ENCODE results near the gene B3GAT1. TPM values are rescaled to one million over a fixed set of nuclear protein-coding genes. Genes with fewer than 3 reads are reported as not detected.

B3GAT1 gene
- total RNA-seq, 2 experiments from 2014 or later = 0.11 to 0.21 TPM

DNA sequence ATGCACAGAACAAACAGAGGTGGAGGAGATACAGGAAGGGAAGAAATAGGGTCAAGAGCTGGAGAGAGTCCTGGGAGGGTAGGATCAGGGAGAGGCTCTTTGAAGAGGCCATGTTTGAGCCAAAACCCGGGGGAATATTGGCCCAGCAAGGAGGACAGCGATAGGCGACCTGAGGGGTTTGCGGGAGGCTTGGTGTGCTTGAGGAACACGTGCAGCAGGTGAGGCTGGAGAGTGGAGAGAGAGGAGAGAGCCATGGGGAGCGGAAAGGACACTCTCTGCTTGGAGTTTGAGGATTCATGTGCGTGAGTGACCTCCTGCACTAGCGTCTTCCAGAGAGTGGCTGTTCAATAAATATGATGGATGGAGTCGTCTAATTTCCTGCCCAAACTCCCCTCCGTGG, 4.7 kb upstream of the B3GAT1 start:
- Mint-ChIP-seq H3K27ac (no peak overlapping the region), H3K27me3 (peaks cover 29% of the 10 kb centered on the region), H3K36me3 (ENCODE audit: low read depth) (no peaks in the 10 kb centered on the region), H3K4me3 (no peak overlapping the region), H3K9me3 (ENCODE audit: low read depth) (no peaks in the 10 kb centered on the region), H3K4me1 (no peaks in the 10 kb centered on the region)
- CTCF ChIA-PET = no interaction called here
- DNase-seq = no peak
- intact Hi-C loops (cut with DNase I, micrococcal nuclease) = no loop called here
- POLR2A ChIA-PET = no interaction called here
- no peak for ATAC-seq

GRCh38 chr11:134414766-134415765, 3.0 kb upstream of the B3GAT1 start:
- ATAC-seq (no peak), DNase-seq (no peak)
- Mint-ChIP-seq H3K36me3 (ENCODE audit: low read depth) (no peaks in the 10 kb centered on the region), H3K4me1 (peaks cover 4% of the 10 kb centered on the region), H3K9me3 (ENCODE audit: low read depth) (no peaks in the 10 kb centered on the region), H3K4me3 (no peak overlapping the region), H3K27ac (no peak overlapping the region), H3K27me3 (peaks cover 40% of the 10 kb centered on the region)
- intact Hi-C loops (cut with DNase I, micrococcal nuclease) = no loop called here
- ChIA-PET POLR2A (no interaction called here), CTCF (interaction anchor here (1.0 kb wide), 1 partner anchor 60 kb away, joined by 3 read pairs; no protein-coding TSS in a partner anchor)

DNA sequence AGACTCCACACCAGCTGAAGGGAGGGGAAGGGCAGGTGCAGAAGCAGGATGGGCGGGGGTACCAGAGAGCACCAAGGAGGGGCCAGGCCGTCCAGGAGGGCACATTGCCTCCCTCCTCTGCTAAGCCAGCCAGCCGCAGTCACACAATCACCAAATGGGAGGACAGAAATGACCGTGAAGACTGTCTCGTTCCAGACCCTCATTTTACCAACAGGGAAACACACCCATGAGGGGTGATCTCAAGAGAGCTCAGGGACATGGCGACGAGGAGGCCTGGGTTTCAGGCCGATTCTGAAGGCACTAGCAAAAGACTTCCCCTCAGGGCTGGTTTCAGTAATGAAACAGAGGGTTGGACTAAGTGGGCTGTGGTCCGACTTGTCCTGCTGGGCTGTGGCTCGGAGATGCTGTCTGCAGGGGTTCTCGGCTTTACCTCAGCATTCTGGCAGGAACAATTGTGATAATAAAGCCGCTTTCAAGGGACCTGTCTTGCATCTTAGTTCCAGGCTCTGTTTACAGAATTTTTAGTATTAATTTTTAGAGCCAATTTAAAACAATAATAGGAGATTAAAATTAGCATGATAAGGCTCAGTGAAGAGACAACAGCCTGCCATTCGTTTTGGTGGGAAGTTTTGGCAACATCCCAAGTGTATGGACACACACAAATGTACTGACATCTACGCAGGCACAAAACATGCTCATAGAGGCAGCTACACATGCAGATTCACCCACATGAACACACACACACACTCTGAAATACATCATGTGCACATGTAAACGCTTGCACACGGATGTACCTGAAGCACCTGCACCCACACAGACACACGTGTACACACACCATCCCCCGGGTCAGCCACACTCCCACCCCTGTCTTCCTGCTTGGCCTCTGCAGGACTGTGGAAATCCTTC, 2.0 kb upstream of the B3GAT1 start:
- H3K36me3 Mint-ChIP-seq (ENCODE audit: low read depth) = no peaks in the 10 kb centered on the region
- ATAC-seq = no peak
- DNase-seq = no peak
- no peak overlapping the region for H3K27ac Mint-ChIP-seq
- POLR2A ChIA-PET = no interaction called here
- no peak overlapping the region for H3K4me3 Mint-ChIP-seq
- H3K9me3 Mint-ChIP-seq (ENCODE audit: low read depth) = no peaks in the 10 kb centered on the region
- H3K4me1 Mint-ChIP-seq = peaks cover 4% of the 10 kb centered on the region
- intact Hi-C loops (cut with DNase I, micrococcal nuclease) = no loop called here
- CTCF ChIA-PET = no interaction called here
- peaks cover 46% of the 10 kb centered on the region for H3K27me3 Mint-ChIP-seq

- H3K4me3 Mint-ChIP-seq = peak overlapping the region; percentile 43
- no peak overlapping the region for H3K27ac Mint-ChIP-seq
- intact Hi-C loops (cut with DNase I, micrococcal nuclease) = no loop called here
- ChIA-PET POLR2A (interaction anchor here (0.6 kb wide), 1 partner anchor 266 kb away, joined by 3 read pairs; no protein-coding TSS in a partner anchor), CTCF (no interaction called here)
- H3K36me3 Mint-ChIP-seq (ENCODE audit: low read depth) = no peaks in the 10 kb centered on the region
- DNase-seq (no peak), ATAC-seq (peak; percentile 33)
- H3K9me3 Mint-ChIP-seq (ENCODE audit: low read depth) = no peaks in the 10 kb centered on the region
- H3K4me1 Mint-ChIP-seq = peaks cover 4% of the 10 kb centered on the region
- H3K27me3 Mint-ChIP-seq = peaks cover 46% of the 10 kb centered on the region
Observed at GRCh38 chr11:134413043-134413825, 1.2 kb upstream of the B3GAT1 start.

- intact Hi-C loops (cut with DNase I, micrococcal nuclease) = no loop called here
- CTCF ChIA-PET = interaction anchor here (0.6 kb wide), 1 partner anchor 250 kb away, joined by 3 read pairs; no protein-coding TSS in a partner anchor
- Mint-ChIP-seq H3K27me3 (peaks cover 43% of the 10 kb centered on the region), H3K36me3 (ENCODE audit: low read depth) (no peaks in the 10 kb centered on the region), H3K4me1 (peaks cover 4% of the 10 kb centered on the region), H3K9me3 (ENCODE audit: low read depth) (no peaks in the 10 kb centered on the region), H3K27ac (no peak overlapping the region), H3K4me3 (no peak overlapping the region)
- DNase-seq (no peak), ATAC-seq (no peak)
- POLR2A ChIA-PET = no interaction called here
Observed at GRCh38 chr11:134410766-134411165, 1.3 kb downstream of the B3GAT1 start.

GRCh38 chr11:134409552-134410429, 2.3 kb downstream of the B3GAT1 start:
- no peak for DNase-seq
- ChIA-PET CTCF (interaction anchor here (0.7 kb wide), 1 partner anchor 444 kb away, joined by 3 read pairs; no protein-coding TSS in a partner anchor), POLR2A (no interaction called here)
- Mint-ChIP-seq H3K9me3 (ENCODE audit: low read depth) (no peaks in the 10 kb centered on the region), H3K27ac (no peak overlapping the region), H3K36me3 (ENCODE audit: low read depth) (no peaks in the 10 kb centered on the region), H3K27me3 (peaks cover 40% of the 10 kb centered on the region), H3K4me3 (no peak overlapping the region), H3K4me1 (peaks cover 4% of the 10 kb centered on the region)
- intact Hi-C loops (cut with DNase I, micrococcal nuclease) = no loop called here
- no peak for ATAC-seq

DNA sequence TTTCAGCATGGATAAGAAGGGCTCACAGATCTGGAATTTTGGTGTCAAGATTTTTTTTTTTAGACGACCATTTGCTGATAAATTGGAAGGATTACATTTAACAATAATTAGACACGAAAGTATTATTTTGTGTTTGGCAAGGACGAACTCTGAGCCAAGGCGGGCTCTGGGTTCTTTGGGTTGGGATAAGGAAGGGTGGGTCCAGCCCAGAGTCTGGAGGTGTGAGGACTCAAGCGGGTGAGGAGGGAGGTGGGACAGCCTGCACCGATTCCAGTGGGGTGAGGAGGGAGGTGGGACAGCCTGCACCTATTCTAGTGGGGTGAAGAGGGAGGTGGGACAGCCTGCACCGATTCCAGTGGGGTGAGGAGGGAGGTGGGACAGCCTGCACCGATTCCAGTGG, 4.1 kb downstream of the B3GAT1 start:
- intact Hi-C loops (cut with DNase I, micrococcal nuclease) = no loop called here
- CTCF ChIA-PET = interaction anchor here (1.3 kb wide), 1 partner anchor 21 kb away, joined by 3 read pairs; no protein-coding TSS in a partner anchor
- H3K4me3 Mint-ChIP-seq = no peak overlapping the region

DNA sequence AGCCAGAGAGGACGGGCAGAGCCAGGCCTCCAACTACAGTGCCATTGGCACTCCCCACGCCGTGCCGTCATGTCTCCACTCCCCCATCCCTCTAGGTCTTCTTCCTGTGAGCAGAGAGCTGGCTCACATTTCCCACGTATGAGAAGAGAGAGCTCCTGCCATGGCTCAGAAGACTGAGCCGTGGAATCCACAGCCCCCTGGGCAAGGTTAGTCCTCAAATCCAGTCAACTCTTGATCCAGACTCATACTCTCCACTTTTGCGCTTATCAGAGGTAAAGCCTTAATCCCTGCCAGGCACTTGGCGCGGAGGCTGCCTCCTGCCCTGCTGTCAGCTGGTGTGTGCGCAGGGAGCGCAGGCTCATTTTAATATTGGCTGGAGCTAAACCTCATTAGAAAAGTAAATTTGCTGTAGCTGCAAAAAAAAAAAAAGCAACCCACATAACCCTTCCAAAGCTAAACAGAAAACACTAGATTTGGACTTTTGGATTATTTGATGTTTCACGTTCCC, 4.7 kb downstream of the B3GAT1 start:
- ChIA-PET CTCF (interaction anchor here (1.3 kb wide), 1 partner anchor 21 kb away, joined by 3 read pairs; no protein-coding TSS in a partner anchor), POLR2A (no interaction called here)
- peaks cover 39% of the 10 kb centered on the region for H3K27me3 Mint-ChIP-seq
- H3K9me3 Mint-ChIP-seq (ENCODE audit: low read depth) = no peaks in the 10 kb centered on the region
- no peak overlapping the region for H3K4me3 Mint-ChIP-seq
- no peaks in the 10 kb centered on the region for H3K36me3 Mint-ChIP-seq (ENCODE audit: low read depth)
- no peak overlapping the region for H3K27ac Mint-ChIP-seq
- DNase-seq (no peak), ATAC-seq (no peak)
- intact Hi-C loops (cut with DNase I, micrococcal nuclease) = no loop called here
- peaks cover 4% of the 10 kb centered on the region for H3K4me1 Mint-ChIP-seq

More for the DNA sequence above, 4.1 kb downstream of the B3GAT1 start:
- Mint-ChIP-seq H3K9me3 (ENCODE audit: low read depth) (no peaks in the 10 kb centered on the region), H3K27ac (no peak overlapping the region), H3K4me1 (peaks cover 4% of the 10 kb centered on the region), H3K36me3 (ENCODE audit: low read depth) (no peaks in the 10 kb centered on the region), H3K27me3 (peaks cover 38% of the 10 kb centered on the region)
- POLR2A ChIA-PET = no interaction called here
- no peak for DNase-seq
- no peak for ATAC-seq

- intact Hi-C loops (cut with DNase I, micrococcal nuclease) = no loop called here
- POLR2A ChIA-PET = no interaction called here
Observed at GRCh38 chr11:134406264-134407185, 5.5 kb downstream of the B3GAT1 start.

More at GRCh38 chr11:134406264-134407185, 5.5 kb downstream of the B3GAT1 start:
- Mint-ChIP-seq H3K36me3 (ENCODE audit: low read depth) (no peaks in the 10 kb centered on the region), H3K9me3 (ENCODE audit: low read depth) (no peaks in the 10 kb centered on the region), H3K27me3 (peaks cover 40% of the 10 kb centered on the region), H3K27ac (no peak overlapping the region), H3K4me1 (peaks cover 4% of the 10 kb centered on the region), H3K4me3 (no peak overlapping the region)
- CTCF ChIA-PET = interaction anchor here (1.3 kb wide), 1 partner anchor 20 kb away, joined by 3 read pairs; no protein-coding TSS in a partner anchor
- no peak for ATAC-seq
- DNase-seq = no peak
